Measurements from ENCODE around the gene BIN1.

- TF ChIP-seq, protein P1, sequence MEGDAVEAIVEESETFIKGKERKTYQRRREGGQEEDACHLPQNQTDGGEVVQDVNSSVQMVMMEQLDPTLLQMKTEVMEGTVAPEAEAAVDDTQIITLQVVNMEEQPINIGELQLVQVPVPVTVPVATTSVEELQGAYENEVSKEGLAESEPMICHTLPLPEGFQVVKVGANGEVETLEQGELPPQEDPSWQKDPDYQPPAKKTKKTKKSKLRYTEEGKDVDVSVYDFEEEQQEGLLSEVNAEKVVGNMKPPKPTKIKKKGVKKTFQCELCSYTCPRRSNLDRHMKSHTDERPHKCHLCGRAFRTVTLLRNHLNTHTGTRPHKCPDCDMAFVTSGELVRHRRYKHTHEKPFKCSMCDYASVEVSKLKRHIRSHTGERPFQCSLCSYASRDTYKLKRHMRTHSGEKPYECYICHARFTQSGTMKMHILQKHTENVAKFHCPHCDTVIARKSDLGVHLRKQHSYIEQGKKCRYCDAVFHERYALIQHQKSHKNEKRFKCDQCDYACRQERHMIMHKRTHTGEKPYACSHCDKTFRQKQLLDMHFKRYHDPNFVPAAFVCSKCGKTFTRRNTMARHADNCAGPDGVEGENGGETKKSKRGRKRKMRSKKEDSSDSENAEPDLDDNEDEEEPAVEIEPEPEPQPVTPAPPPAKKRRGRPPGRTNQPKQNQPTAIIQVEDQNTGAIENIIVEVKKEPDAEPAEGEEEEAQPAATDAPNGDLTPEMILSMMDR (IDR thresholded peaks at IDR 0.05): no peak
- TF ChIP-seq TEAD4 (CRISPR knock-in tag; IDR thresholded peaks at IDR 0.05): no peak
- TF ChIP-seq, protein P2, sequence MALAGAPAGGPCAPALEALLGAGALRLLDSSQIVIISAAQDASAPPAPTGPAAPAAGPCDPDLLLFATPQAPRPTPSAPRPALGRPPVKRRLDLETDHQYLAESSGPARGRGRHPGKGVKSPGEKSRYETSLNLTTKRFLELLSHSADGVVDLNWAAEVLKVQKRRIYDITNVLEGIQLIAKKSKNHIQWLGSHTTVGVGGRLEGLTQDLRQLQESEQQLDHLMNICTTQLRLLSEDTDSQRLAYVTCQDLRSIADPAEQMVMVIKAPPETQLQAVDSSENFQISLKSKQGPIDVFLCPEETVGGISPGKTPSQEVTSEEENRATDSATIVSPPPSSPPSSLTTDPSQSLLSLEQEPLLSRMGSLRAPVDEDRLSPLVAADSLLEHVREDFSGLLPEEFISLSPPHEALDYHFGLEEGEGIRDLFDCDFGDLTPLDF (CRISPR knock-in tag; IDR thresholded peaks at IDR 0.05): no peak
Measured at GRCh38 chr2:127097841-127098651, 8.9 kb downstream of the BIN1 start.
